HG03039 (cell line): ENCODE data around the gene TFE3.
A peak's percentile ranks its signal among the peaks of the same experiment; 100 is the strongest.
"Not testable (repeated sequence)": the region's sequence is repeated elsewhere in the genome, so short reads cannot be mapped to it uniquely, and the experiment has no call there.

Source experiments
- ATAC-seq: cut with Tn5 transposase; IDR thresholded peaks from one replicate; pipeline ENCODE4 v1.9.1; 2021; ENCODE audit warnings: mild to moderate bottlenecking, moderate library complexity; ENCODE audit not compliant: unreplicated experiment

TFE3 gene

DNA sequence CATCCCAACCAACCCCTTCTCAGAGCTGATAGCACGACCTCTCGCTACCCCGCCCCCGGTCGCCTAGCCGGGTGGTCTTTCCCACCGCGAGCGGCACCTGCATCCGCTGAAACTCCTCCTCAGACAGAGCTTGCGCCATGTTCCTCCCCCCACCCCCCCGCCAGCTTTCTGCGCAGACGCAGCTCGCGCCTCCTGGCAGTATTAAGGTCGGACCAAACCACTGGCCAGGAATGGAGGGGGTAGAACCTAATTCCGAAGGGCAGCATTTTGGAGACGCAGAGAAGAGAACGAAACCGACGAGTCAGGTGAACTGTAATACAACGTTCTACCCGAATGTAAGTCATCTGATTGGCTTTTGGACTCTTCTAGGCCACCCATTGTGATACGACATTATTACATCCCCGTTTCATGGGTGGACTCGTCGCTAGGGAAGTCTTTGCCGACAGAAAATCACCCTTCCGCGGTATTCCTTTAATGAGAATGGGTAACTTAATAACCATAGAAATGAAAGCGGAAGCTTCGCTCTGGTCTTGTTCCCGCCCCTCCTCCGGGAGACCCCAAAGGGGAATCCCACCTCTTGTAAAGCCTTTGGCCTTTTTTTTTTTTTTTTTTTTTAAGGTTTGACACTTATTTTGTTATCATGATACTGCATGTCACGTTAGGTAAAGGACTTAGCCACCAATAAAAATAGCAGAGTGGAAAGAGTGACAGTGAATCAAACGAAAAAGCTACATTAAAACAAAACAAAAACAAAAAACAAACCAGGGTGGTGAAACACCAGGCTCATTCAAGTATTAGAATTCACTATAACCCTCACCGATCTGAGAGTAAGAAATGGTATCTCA, 40.8 kb downstream of the TFE3 start, which contains the start of gene GRIPAP1:
Gene GRIPAP1 (minus strand): TSS at position 174 of the 845 bp plus-strand sequence. CDS start 35 bp downstream, at position 139.
- peak; percentile 66 for ATAC-seq

DNA sequence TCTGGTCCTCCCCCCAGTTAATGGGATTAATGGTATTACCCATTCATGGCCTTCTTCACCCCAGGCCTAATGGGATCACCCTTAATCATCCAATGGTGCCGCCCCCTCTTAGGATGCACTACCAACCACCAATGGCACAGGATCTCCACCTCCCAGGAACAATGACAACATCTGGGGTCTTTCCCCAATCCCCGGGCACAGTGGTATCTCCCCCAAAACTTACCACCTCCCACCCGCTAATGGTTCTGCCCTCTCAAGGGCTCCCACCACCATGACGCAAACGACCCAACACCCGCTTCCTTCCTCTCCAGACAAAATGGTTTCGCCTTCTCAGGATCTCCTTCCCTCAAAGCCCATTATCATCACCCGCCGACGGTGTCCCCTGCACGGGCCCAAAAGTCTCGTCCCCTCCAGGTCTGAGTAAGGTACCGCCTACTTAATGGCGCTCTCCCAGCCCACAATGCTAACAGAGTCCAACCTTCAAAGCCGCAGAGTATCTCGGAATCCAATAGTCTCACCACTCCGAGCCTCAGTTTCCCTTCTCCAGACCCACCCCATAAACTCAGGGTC, 41.6 kb downstream of the TFE3 start:
- peak; percentile 29 for ATAC-seq

DNA sequence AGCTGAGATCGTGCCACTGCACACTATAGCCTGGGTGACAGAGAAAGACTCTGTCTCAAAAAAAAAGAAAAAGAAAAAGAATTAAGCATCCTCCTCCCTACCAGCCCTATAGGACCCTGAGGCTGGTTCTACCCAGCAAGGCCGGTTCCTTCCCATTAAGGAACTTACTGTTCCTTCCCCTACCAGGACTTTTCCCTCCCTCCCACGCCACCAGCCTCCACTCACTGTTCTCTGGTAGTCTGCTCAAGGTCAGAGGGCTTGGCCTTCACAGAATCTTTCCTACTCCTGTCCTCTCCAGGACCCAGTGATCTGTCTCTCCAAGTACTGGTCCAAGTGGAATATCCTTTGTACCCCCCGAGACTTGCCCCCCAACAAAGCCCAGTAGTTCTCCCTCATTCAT, 42.5 kb downstream of the TFE3 start:
- ATAC-seq, result no peak

DNA sequence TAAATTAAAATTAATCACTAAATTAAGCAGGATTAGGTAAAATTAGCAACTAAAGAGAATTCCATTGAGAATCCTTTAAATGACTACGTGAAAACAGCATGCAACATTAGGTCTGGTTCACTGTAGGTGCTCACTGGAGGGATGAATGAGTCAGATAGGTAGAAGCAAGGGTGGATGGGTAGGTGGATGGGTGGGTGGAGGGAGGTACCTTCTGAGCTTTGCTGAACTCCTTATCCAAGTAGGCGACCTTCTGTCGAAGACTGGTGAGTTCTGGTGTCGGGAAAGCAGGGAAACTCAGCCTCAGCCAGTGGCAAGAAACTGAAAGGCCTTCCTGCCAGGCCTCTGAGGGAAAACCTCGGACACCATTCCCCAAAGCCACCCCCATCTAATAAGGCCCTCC, 44.1 kb downstream of the TFE3 start:
- ATAC-seq, result no peak

DNA sequence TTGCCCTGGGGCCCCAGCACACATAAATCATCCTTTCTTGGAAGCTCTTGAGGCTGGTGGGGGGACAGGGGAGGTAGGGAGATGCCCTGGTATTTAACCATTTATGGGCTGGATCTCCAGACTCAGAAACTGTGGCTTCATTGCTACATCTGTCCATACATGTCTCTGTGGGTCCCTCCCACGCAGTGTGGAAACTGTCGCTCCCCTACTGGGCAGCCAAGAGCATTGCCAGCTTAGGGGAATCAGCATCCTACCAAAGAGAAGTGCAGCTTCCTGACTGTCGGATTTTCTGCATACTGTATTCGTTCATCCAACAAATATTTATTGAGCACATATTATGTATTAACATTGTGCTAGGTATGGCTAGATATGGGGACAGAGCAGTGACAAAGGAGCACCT, 44.8 kb downstream of the TFE3 start:
- ATAC-seq, result no peak

DNA sequence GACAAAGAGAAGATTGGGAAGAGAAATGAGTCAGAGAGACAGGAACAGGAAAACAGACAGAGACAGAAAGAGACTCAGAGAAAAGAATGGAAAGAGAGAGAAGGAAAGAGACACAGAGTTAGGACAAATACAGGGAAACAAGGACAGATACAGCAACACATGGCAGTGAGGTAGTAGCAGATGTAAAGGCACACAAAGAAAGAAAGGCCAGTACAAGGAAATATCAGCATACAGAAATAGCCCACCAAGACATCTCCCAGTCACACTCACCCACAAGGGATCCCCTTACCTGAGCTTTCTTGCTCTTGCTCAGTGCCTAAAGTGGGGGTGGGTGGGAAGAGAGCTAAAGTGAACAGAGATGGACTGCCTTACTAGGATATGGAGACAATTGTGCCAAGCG, 45.3 kb downstream of the TFE3 start:
- no peak for ATAC-seq

DNA sequence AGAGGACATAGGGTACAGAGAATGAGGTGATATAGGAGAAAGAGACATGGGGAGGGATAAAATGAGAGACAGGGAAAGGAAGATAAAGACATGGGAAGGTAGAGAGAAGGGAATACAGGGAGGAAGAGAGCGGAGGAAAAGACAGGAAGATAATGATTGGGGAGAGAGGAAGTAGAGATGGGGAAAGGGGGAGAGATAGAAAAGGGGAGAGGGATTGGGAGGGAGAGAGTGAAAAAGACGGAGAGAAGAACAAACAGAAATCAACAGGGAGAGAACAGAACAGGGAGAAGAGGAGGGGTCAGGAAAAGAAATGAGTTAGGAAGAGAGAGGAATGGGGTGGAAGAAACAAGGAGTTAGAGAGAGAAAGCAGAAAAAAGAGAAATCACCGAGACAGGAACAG, 45.7 kb downstream of the TFE3 start:
- no peak for ATAC-seq

DNA sequence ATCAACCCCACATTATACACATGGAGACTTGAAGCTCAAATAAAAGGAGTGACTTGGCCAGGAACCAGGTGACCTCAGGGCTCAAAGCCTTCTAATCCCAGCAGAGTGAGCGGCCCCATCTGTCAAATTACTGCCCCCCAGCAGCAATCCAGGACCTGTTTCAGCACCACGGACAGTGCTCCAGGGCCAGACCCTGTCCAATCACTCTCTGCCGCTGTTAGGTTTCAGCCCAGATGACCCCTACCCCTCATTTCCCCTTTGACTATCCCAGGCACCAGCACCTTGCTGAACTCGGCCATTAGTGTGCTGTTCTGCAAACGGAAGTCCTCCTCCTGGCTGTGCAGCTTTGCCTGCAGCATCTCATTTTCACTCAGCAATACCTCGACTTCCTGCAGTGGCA, 46.2 kb downstream of the TFE3 start:
- no peak for ATAC-seq

DNA sequence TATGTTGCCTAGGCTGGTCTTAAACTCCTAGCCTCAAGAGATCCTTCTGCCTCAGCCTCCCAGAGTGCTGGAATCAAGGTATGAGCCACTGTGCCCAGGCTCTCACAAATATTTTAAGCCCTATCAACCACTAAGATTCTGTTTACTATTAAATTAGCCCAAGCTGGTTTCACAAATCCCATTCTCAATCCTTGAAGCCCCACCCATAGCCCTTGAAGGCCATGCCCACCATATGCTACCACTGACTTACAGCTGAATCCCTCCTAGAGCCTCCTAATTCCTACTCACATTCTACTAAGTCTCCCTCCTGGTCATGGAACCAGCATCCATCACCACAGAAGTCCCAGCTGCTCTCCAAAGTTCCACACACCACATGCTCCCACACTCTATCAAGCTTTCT, 50.8 kb downstream of the TFE3 start:
- no peak for ATAC-seq

DNA sequence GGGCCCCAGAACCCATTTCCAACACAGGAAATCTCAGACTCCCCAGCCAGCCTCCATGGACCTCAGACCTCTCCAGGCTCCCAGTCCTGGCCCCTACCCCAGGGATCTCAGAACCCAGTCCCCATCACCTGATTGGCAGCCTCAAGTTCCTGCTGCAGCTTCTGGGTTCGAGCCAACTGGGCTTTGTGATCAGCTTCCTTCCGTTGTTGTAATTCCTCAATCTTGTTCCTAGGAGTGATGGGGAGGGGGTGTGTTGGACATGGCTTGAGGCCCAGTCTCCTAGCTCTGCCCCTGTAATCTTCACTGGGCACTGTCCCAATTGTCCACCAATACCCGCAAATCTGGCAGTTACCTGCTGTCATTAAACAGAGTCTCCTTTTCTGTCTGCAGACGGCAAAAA, 53.7 kb downstream of the TFE3 start:
- no peak for ATAC-seq

DNA sequence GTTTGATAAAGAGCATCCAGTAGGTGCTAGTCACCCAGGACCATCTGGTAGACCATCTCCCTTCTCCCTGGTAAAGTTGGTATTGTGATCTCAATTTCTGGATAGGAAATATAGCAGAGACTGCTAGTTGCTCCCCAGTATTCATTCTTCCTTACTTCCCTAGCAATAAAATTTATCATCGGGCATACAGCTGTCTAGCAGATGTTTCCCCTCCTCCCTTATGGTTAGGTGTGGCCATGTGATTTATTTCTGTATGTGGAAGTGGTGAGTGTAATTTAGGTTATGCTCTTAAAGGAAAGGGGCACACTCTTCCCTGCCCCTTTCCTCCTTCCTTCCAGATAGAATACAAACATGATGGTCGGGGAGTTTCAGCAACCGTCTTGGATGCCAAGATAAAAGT, 59.3 kb downstream of the TFE3 start:
- no peak for ATAC-seq

DNA sequence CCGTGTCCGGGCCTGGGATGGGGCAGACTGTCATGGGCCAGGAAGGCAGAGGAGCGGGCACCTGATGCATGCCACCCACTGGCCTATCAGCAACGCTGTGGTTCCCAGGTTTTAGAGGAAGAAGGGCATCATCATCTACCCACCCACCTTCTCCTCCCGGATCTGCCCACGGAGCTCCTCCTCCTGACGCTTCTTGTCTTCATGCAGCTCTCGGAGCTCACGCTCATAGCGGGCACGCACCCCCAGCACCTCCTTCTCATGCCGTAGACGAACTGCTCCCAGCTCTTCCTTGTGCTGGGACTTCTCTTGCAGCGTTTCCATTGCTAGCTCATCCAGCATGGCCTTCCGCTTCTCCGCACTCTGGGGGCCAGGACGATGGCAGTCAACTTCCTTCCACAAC, 60.1 kb downstream of the TFE3 start:
- ATAC-seq, result no peak

DNA sequence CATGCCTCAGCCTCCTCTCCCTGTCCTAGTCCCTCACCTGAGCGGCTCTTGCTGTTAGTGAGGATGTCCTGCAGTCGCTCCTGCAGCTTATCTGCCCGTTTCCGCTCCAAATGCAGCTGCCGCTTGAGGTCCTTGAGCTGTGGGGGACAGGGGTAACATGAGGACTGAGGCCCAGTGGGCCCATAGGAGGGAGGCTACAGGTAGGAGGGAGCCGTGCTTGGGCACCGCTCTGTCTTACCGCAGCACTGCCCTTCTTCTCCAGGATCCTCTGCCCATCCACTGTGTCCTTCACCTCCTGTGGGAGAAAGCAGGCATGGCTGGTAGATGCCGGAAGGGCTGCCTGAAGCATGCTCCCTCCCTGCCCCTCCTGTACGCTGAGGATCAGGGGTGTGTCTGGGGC, 62.0 kb downstream of the TFE3 start:
- no peak for ATAC-seq

DNA sequence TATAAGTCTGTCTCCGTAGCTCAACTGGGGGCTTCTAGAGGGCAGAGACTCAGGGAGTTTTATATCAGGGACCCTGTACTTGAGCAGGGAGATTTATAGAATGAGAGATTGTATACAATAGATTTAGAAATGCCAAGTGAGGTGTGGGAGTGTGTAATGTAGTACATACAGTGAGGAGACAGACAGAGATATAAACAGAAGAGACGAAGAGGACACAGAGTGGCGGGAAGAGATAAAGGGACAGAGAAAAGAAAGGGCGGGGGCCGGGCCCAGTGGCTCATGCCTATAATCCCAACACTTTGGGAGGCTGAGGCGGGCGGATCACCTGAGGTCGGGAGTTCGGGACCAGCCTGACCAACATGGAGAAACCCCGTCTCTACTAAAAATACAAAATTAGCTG, 62.8 kb downstream of the TFE3 start:
- ATAC-seq, result not testable (repeated sequence)
